SH-SY5Y (cell line): ENCODE results near the gene CHD3.

Source experiments
- GATA2 ChIP-seq: IDR thresholded peaks from 2 replicates; pipeline ENCODE4 v1.6.1; 2011; ENCODE audit warnings: mild to moderate bottlenecking, low read depth, low read length
- GATA3 ChIP-seq: IDR thresholded peaks from 2 replicates; pipeline ENCODE4 v1.6.1; 2011; ENCODE audit warnings: low read depth, mild to moderate bottlenecking, low read length, moderate library complexity

GRCh38 chr17:7887482-7888183 is 956 bp upstream of the CHD3 start:
- peak; percentile 98 for TF ChIP-seq GATA2
- TF ChIP-seq GATA3 = peak; percentile 77
